Measurements from ENCODE around the gene FCHSD2.
"Not testable (repeated sequence)": the region's sequence is repeated elsewhere in the genome, so short reads cannot be mapped to it uniquely, and the experiment has no call there.

FCHSD2 gene

GRCh38 chr11:72817966-72818365 lies 324.2 kb downstream of the FCHSD2 start:
- DNase-seq (ENCODE audit: low read depth) = no peak

GRCh38 chr11:72816404-72816990 lies 325.6 kb downstream of the FCHSD2 start:
- DNase-seq (ENCODE audit: low read depth) = no peak

GRCh38 chr11:72815110-72815618 lies 327.0 kb downstream of the FCHSD2 start:
- no peak for DNase-seq (ENCODE audit: low read depth)

DNA sequence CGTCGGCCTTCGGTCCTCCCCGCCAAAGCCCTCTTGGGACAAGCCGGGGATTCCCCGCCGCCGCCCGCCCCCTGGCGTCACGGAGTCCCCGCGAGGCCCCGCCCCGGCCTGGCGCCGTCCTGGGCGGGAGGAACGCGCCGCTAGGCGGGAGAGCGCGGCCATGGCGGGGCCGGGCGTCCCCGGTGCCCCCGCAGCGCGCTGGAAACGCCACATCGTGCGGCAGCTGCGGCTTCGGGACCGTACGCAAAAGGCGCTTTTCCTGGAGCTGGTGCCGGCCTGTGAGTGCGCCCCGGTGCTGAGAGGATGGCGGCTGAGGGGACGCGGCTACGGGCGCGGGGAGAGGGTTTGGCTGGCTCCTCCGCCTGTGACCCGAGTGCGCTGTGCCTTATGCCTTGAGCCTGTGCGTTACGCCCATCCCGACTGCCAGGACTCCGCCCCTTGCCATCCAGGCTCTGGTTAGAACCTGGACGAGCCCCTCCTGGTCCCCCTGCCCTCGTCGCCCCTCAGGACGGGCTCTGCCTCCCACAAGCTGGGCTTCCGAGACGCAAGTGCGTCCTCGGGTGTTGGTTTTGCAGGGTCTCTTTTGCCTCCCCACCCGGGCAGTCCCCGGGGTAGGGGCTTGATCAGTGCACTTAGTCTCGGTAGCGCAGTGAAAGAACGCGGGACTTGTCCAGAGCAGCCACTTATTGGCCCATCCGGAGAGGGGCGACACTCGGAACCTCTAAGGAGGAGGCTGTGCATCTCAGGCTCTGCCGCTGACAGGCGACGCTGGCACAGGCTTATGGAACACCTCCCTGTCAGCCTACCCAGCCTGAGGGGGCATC lies 327.6 kb downstream of the FCHSD2 start, which contains the start of gene ATG16L2:
TSS of gene ATG16L2 (plus strand) at position 126 of the 824 bp plus-strand sequence. CDS start at position 161, 35 bp downstream.
- peak; percentile 79 for DNase-seq (ENCODE audit: low read depth)

DNA sequence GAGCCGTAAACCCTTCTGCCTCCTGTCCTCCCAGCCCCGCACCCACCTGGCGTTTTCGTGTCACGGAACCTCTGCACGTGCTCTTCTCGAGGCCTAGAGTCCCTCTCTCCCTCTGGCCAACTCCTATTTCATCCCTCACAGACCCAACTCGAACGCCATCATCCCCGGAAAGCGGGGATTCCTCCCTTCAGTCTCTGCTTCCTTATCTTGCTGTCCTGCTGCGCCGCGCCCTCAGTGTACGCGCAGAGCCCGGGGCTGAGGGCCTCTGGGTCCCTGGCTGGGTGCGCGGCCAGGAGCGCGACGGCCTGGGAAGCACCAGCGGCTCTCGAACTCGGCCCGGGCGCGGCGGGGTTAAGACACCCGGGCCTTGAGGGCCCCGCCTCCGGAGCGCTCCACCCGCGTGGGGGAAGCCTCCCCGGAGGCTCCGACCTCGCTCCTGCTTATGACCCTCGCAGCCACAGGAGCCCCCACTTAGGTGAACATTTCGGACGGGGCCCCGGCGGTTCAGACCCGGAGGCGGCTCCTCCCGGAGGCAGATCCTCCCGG lies 328.3 kb downstream of the FCHSD2 start:
- peak; percentile 70 for DNase-seq (ENCODE audit: low read depth)

DNA sequence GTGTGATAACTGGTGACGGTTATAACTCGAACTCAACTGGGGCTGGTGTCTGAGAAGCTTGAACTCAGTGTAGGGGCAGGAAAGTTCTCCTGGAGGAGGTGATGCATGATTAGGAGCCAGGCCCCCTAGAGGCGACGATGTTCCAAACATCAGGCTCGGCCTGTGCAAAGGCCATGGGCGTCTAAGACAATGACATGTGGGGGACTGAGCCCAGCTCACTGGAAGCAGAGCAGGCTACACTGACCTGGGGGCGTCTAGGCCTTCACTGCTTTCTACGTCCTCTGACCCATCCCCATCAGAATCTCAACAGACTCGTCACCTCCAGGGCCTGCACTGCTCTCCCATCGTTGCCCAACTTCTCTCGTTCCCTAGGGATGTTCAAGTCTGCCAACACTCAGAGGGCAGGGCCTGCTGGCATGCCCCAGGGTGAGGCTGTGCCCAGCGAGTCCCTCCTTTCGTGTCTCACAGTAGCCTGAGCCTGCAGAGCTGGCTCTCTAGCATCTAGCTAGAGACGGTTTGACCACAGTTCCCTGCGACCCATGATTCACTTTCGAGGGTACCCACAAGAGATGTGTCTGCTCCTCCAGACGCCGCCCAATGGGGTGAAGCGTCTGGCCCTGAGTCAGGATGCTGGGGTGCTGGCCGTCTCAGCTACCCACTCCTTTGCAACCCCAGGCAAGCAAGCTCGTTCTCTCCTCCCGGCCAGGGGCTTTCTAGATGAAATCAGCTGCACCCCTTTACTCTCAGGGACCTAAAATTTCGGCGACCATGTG lies 329.0 kb downstream of the FCHSD2 start:
- peak; percentile 52 for DNase-seq (ENCODE audit: low read depth)

DNA sequence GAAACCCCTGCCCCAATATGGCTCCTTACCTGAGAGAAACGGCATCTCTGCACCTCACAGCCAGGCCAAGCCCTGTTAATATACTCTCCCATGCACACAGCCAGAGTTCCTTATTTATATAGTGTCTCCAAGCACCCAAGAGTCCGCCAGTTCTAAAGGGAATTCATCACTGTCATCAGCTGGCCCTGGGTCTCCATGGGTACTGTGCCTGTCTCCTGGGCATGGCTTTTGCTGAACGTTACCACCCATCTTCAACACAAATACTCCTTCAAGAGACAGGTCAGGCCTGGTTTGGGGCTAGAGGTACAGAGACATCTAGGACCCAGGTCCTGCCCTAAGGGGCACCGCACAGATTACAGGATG lies 329.5 kb downstream of the FCHSD2 start:
- DNase-seq (ENCODE audit: low read depth) = no peak

- DNase-seq (ENCODE audit: low read depth) = not testable (repeated sequence)
These were observed 330.4 kb downstream of the FCHSD2 start for GRCh38 chr11:72811686-72812085.

- DNase-seq (ENCODE audit: low read depth) = no peak
These were observed 333.8 kb downstream of the FCHSD2 start for GRCh38 chr11:72808331-72808798.

GRCh38 chr11:72807792-72808191 lies 334.3 kb downstream of the FCHSD2 start:
- DNase-seq (ENCODE audit: low read depth) = no peak

DNA sequence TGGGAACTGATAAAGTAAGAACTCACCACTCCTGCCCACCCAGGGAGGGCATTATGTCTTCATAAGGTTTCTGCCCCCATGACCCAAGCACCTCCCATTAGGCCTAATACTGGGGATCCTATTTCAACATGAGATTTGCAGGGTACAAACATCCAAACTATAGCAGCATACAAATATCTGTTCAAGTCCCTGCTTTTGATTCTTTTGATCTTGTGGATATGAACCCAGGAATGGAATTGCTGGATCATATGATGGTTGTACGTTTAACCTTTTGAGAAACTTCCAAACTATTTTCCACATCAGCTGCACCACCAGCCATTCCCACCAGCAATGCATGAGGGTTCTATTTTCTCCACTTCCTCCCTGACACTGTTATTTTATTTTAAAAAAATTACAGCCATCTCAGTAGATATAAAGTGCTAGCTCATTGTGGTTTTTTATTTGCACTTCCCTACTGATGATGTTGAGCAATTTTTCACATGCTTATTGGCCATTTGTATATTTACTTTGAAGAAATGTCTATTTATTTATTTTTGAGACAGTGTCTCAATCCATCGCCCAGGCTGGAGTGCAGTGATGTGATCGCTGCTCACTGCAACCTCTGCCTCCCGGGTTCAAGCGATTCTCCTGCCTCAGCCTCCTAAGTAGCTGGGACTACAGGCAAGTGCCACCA lies 335.0 kb downstream of the FCHSD2 start:
- no peak for DNase-seq (ENCODE audit: low read depth)

GRCh38 chr11:72806378-72806777 lies 335.7 kb downstream of the FCHSD2 start:
- DNase-seq (ENCODE audit: low read depth) = not testable (repeated sequence)

DNA sequence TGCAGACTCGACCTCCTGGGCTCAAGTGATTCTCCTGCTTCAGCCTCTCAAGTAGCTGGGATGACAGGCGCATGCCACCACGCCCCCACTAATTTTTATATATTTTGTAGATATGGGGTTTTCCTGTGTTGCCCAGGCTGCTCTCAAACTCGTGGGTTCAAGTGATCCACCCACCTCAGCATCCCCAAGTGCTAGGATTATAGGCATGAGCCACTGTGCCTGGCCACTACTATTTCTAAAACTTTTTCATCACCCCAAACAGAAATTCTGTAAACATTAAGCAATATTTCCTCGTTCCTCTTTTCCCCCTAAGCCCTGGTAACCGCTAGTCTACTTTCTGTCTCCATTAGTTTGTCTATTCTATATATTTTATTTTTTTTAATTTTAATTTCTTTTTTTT lies 336.9 kb downstream of the FCHSD2 start:
- DNase-seq (ENCODE audit: low read depth) = no peak

GRCh38 chr11:72802822-72803221 lies 339.3 kb downstream of the FCHSD2 start:
- DNase-seq (ENCODE audit: low read depth) = no peak

DNA sequence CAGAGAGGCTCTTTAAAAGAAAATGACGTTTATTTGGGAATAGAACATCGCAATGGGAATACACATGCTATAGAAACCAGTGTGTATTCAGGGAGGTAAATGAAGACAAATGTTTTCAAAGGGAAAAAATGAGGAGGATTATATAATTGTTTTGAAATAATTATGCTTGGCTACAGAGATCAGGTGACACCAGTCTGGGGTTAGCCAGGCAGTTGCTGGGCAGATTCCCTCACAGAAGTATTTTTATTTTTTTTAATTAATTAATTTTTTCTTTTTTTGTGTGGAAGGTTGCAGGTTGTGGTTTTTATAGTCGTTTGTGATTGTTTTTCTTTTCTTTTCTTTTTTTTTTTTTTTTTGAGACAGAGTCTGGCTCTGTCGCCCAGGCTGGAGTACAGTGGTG lies 342.7 kb downstream of the FCHSD2 start:
- DNase-seq (ENCODE audit: low read depth) = no peak

GRCh38 chr11:72798361-72798760 lies 343.8 kb downstream of the FCHSD2 start:
- DNase-seq (ENCODE audit: low read depth) = no peak

- DNase-seq (ENCODE audit: low read depth) = peak; percentile 92
These were observed 348.4 kb downstream of the FCHSD2 start, which contains the start of gene STARD10 for GRCh38 chr11:72793425-72794367. TSS of gene STARD10 (minus strand) at chr11:72794047. CDS start at chr11:72781181, 12,866 bp downstream.

GRCh38 chr11:72793076-72793424 lies 349.1 kb downstream of the FCHSD2 start:
- no peak for DNase-seq (ENCODE audit: low read depth)

DNA sequence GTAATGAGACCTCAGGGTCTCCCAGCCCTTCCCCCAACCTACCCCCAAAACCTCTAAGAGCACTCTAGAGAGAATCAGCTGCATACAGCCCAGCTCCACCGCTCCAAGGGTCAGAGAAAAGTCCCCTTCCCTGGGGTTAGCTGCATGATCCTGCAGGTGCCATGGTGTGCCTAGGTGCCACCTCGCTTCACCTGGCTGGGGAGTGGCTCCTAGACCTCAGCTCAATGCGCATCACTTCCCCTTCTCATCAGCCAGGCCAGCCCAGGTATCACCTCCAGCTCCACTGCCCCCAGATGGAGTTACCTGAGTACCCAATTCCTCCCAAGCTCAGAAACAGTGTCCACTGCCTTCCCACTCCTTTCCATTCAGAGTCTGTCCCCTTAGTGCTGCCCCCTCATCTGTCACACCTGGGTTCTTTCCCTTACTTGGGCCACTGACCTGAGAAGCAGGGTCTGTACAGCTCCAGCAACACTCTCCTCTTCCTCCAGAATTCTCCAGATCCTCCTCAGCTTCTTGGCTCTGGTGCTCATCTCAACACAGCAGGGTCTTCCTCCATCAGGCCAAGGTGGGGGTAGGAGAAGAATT lies 349.6 kb downstream of the FCHSD2 start:
- DNase-seq (ENCODE audit: low read depth) = no peak

DNA sequence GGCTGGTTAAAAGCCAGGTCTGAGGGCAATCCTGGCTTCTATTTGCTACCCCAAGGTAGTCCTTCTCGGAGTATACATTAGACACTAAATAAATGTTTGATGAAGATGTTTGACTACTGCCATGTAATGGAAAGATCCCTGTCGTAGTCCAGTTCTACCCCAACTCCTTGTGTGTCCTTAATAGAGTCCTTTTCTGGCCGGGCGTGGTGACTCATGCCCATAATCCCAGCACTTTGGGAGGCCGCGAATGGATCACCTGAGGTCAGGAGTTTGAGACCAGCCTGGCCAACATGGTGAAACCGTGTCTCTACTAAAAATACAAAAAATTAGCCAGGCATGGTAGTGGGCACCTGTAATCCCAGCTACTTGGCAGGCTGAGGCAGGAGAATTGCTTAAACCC lies 350.9 kb downstream of the FCHSD2 start:
- DNase-seq (ENCODE audit: low read depth) = not testable (repeated sequence)
